HEK293 (cell line): ENCODE measurements around the gene PLXNA2.

Source experiments
- CTCF ChIA-PET: fragments of 350-600 bp; formaldehyde crosslinking; extraction: SDS; loops from one replicate; lab custom pipeline; 2021; ENCODE audit warnings: antibody characterized with exemption; lab: Yijun Ruan, JAX
- POLR2A ChIA-PET: fragments of 300-600 bp; formaldehyde crosslinking; extraction: SDS; loops from one replicate; lab custom pipeline; 2020; ENCODE audit warnings: antibody characterized with exemption, inconsistent platforms; lab: Yijun Ruan, JAX
- H3K27ac ChIP-seq: fragments of 200-500 bp; sonication (Bioruptor generic); 2 replicates; pipeline ENCODE4 v1.5.1; 2014; ENCODE audit warnings: low read depth, low read length, control low read depth, inconsistent platforms; ENCODE audit errors: extremely low read depth
- H3K36me3 ChIP-seq, 2 experiments: fragments of 200-500 bp in 1 of 2; sonication (Bioruptor generic) in 1 of 2; 1 replicate in 1 of 2; 2 replicates in 1 of 2; pipeline ENCODE4 v1.5.1; 2014 to 2017; ENCODE audit warnings: inconsistent platforms in 2 of 2, low read length in 2 of 2; ENCODE audit not compliant: control insufficient read depth in 2 of 2, insufficient read depth in 1 of 2
- H3K4me1 ChIP-seq: fragments of 200-500 bp; sonication (Bioruptor generic); 2 replicates; pipeline ENCODE4 v1.5.1; 2014; ENCODE audit warnings: mild to moderate bottlenecking, low read length, inconsistent platforms; ENCODE audit not compliant: control insufficient read depth, insufficient read depth
- H3K4me3 ChIP-seq: 2 replicates; pipeline ENCODE4 v1.5.1; 2011; ENCODE audit warnings: low read depth, mild to moderate bottlenecking, control low read depth, low read length, moderate library complexity
- H3K9me3 ChIP-seq: fragments of 200-500 bp; sonication (Bioruptor generic); 2 replicates; pipeline ENCODE4 v1.5.1; 2014; ENCODE audit warnings: low read depth, low read length, inconsistent platforms; ENCODE audit not compliant: control insufficient read depth, insufficient read depth
- EGR2 ChIP-seq: fragments of 450-650 bp; formaldehyde crosslinking; IDR thresholded peaks from 2 replicates; pipeline ENCODE4 v1.5.1; 2016; ENCODE audit warnings: low read depth, missing biosample characterization, missing genetic modification characterization
- INSM2 ChIP-seq: fragments of 450-650 bp; formaldehyde crosslinking; IDR thresholded peaks from 2 replicates; pipeline ENCODE4 v1.5.1; 2016; ENCODE audit warnings: missing biosample characterization, missing genetic modification characterization
- KLF10 ChIP-seq: fragments of 450-650 bp; IDR thresholded peaks from 2 replicates; pipeline ENCODE4 v1.5.1; 2018; ENCODE audit warnings: missing biosample characterization, mild to moderate bottlenecking, missing genetic modification characterization
- KLF17 ChIP-seq: fragments of 450-650 bp; formaldehyde crosslinking; IDR thresholded peaks from 2 replicates; pipeline ENCODE4 v1.5.1; 2016; ENCODE audit warnings: missing biosample characterization, missing genetic modification characterization
- MEIS1 ChIP-seq: sonication (generic); formaldehyde crosslinking; IDR thresholded peaks from 2 replicates; pipeline ENCODE4 v1.8.1; 2022; ENCODE audit warnings: missing genetic modification reagents, mild to moderate bottlenecking, borderline replicate concordance
- MZF1 ChIP-seq: fragments of 450-650 bp; formaldehyde crosslinking; IDR thresholded peaks from 2 replicates; pipeline ENCODE4 v1.5.1; 2017; ENCODE audit warnings: missing biosample characterization, missing genetic modification characterization, borderline replicate concordance
- PRDM4 ChIP-seq: fragments of 450-650 bp; formaldehyde crosslinking; IDR thresholded peaks from 2 replicates; pipeline ENCODE4 v1.5.1; 2017; ENCODE audit warnings: missing biosample characterization, missing genetic modification characterization
- SP2 ChIP-seq: fragments of 450-650 bp; formaldehyde crosslinking; IDR thresholded peaks from 2 replicates; pipeline ENCODE4 v1.5.1; 2016; ENCODE audit warnings: missing biosample characterization, missing genetic modification characterization
- ZFHX2 ChIP-seq: fragments of 450-650 bp; formaldehyde crosslinking; conservative IDR thresholded peaks from 2 replicates; pipeline ENCODE4 v1.5.1; 2016; ENCODE audit warnings: missing biosample characterization, missing genetic modification characterization
- ZNF133 ChIP-seq: fragments of 450-650 bp; formaldehyde crosslinking; IDR thresholded peaks from 2 replicates; pipeline ENCODE4 v1.5.1; 2016; ENCODE audit warnings: missing biosample characterization, missing genetic modification characterization
- ZNF155 ChIP-seq: fragments of 450-650 bp; formaldehyde crosslinking; IDR thresholded peaks from 2 replicates; pipeline ENCODE4 v1.5.1; 2016; ENCODE audit warnings: missing biosample characterization, missing genetic modification characterization
- ZNF16 ChIP-seq: fragments of 450-650 bp; formaldehyde crosslinking; IDR thresholded peaks from 2 replicates; pipeline ENCODE4 v1.5.1; 2016; ENCODE audit warnings: low read depth, missing biosample characterization, missing genetic modification characterization
- ZNF280C ChIP-seq: fragments of 450-650 bp; formaldehyde crosslinking; IDR thresholded peaks from 2 replicates; pipeline ENCODE4 v1.5.1; 2016; ENCODE audit warnings: missing biosample characterization, missing genetic modification characterization
- ZNF362 ChIP-seq: fragments of 450-650 bp; formaldehyde crosslinking; IDR thresholded peaks from 2 replicates; pipeline ENCODE4 v1.5.1; 2016; ENCODE audit warnings: missing biosample characterization, missing genetic modification characterization
- ZNF433 ChIP-seq: fragments of 450-650 bp; formaldehyde crosslinking; IDR thresholded peaks from 2 replicates; pipeline ENCODE4 v1.5.1; 2016; ENCODE audit warnings: missing biosample characterization, missing genetic modification characterization, low read depth
- ZNF473 ChIP-seq: fragments of 450-650 bp; formaldehyde crosslinking; IDR thresholded peaks from 2 replicates; pipeline ENCODE4 v1.5.1; 2017; ENCODE audit warnings: missing biosample characterization, missing genetic modification characterization
- ZNF561 ChIP-seq: fragments of 450-650 bp; IDR thresholded peaks from 2 replicates; pipeline ENCODE4 v1.5.1; 2018; ENCODE audit warnings: missing biosample characterization, missing genetic modification characterization, borderline replicate concordance
- ZNF623 ChIP-seq: fragments of 450-650 bp; formaldehyde crosslinking; IDR thresholded peaks from 2 replicates; pipeline ENCODE4 v1.5.1; 2016; ENCODE audit warnings: missing biosample characterization, missing genetic modification characterization
- ZNF624 ChIP-seq: fragments of 450-650 bp; formaldehyde crosslinking; IDR thresholded peaks from 2 replicates; pipeline ENCODE4 v1.5.1; 2017; ENCODE audit warnings: missing biosample characterization, missing genetic modification characterization
- ZNF785 ChIP-seq: fragments of 450-650 bp; formaldehyde crosslinking; IDR thresholded peaks from 2 replicates; pipeline ENCODE4 v1.5.1; 2016; ENCODE audit warnings: missing biosample characterization, missing genetic modification characterization
- ZSCAN23 ChIP-seq: fragments of 450-650 bp; formaldehyde crosslinking; IDR thresholded peaks from 2 replicates; pipeline ENCODE4 v1.5.1; 2016; ENCODE audit warnings: missing biosample characterization, missing genetic modification characterization
- ZSCAN4 ChIP-seq: fragments of 450-650 bp; formaldehyde crosslinking; IDR thresholded peaks from 2 replicates; pipeline ENCODE4 v1.5.1; 2017; ENCODE audit warnings: missing biosample characterization, missing genetic modification characterization

PLXNA2 gene

GRCh38 chr1:208043691-208044181, 200.4 kb downstream of the PLXNA2 start:
- Histone ChIP-seq H3K4me1 (no peaks in the 10 kb centered on the region), H3K36me3 (peaks cover 0 to 46% of the 10 kb centered on the region in 2 experiments; a peak in 1 of 3 replicates), H3K27ac (no peak overlapping the region), H3K4me3 (no peak overlapping the region), H3K9me3 (no peaks in the 10 kb centered on the region)
- TF ChIP-seq ZNF561 (tag by site-specific recombination): no peak
- no peak for TF ChIP-seq ZNF623
- TF ChIP-seq MZF1 (tag by site-specific recombination): no peak
- TF ChIP-seq ZSCAN23 (tag by site-specific recombination): no peak
- TF ChIP-seq ZNF473 (tag by site-specific recombination): no peak
- no peak for TF ChIP-seq MEIS1 (CRISPR knock-in tag)
- peak; percentile 46 for TF ChIP-seq ZFHX2 (tag by site-specific recombination)
- peak; percentile 67; the same call in 1 of the 2 replicates for TF ChIP-seq EGR2 (tag by site-specific recombination)
- POLR2A ChIA-PET: interaction anchor here (1.0 kb wide), 1 partner anchor 11 kb away, joined by 4 read pairs; no protein-coding TSS in a partner anchor
- CTCF ChIA-PET: interaction anchor here (1.1 kb wide), 1 partner anchor 50 kb away, joined by 3 read pairs; no protein-coding TSS in a partner anchor

GRCh38 chr1:208042868-208043267, 201.3 kb downstream of the PLXNA2 start:
- no peaks in the 10 kb centered on the region for H3K9me3 ChIP-seq
- H3K27ac ChIP-seq: no peak overlapping the region
- CTCF ChIA-PET: interaction anchor here (0.7 to 1.1 kb wide), 3 partner anchors 12 to 209 kb away, joined by 3 read pairs; no protein-coding TSS in a partner anchor
- POLR2A ChIA-PET: interaction anchor here (1.0 kb wide), 1 partner anchor 12 kb away, joined by 4 read pairs; no protein-coding TSS in a partner anchor
- no peak for TF ChIP-seq ZNF433 (tag by site-specific recombination)
- no peak for TF ChIP-seq ZNF133 (tag by site-specific recombination)
- no peak for TF ChIP-seq ZNF785 (tag by site-specific recombination)
- TF ChIP-seq ZNF155 (tag by site-specific recombination): no peak
- no peak for TF ChIP-seq ZNF280C
- TF ChIP-seq SP2 (tag by site-specific recombination): no peak
- no peak for TF ChIP-seq ZSCAN4 (tag by site-specific recombination)
- no peak for TF ChIP-seq ZNF362 (tag by site-specific recombination)
- TF ChIP-seq INSM2: no peak
- TF ChIP-seq PRDM4: no peak
- no peak for TF ChIP-seq ZNF16
- no peak for TF ChIP-seq KLF10 (tag by site-specific recombination)
- TF ChIP-seq KLF17 (tag by site-specific recombination): no peak
- TF ChIP-seq ZNF624 (tag by site-specific recombination): no peak
- H3K4me3 ChIP-seq: no peak overlapping the region
- H3K36me3 ChIP-seq: peaks cover 0 to 54% of the 10 kb centered on the region in 2 experiments; a peak in 1 of 3 replicates
- H3K4me1 ChIP-seq: no peaks in the 10 kb centered on the region
